Panc1 (cell line): ENCODE data around the gene AFP.

Experiments used
- POLR2AphosphoS5 ChIP-seq: IDR thresholded peaks from 2 replicates; pipeline ENCODE4 v1.6.1; 2012; ENCODE audit warnings: mild to moderate bottlenecking, low read depth, low read length, moderate library complexity
- TF ChIP-seq, protein P1 (sequence below): fragments of 450-650 bp; IDR thresholded peaks from 2 replicates; pipeline ENCODE4 v1.5.1; 2017; ENCODE audit warnings: mild to moderate bottlenecking

DNA sequence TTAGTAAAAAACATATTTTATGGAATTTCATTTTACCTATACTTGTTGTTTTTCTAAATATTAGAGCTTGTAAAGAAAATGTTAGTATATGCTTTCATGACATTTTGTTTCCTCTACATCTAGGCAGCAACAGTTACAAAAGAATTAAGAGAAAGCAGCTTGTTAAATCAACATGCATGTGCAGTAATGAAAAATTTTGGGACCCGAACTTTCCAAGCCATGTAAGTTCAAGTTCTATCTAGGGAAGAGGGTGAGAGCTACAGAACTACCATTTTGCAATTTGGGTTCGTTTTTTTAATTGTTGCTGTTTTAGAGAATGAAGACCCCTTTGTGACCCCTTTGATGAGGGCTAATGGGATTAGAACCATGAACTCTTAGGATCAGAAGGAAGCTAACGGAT, 7.2 kb downstream of the AFP start:
- TF ChIP-seq, protein P1, sequence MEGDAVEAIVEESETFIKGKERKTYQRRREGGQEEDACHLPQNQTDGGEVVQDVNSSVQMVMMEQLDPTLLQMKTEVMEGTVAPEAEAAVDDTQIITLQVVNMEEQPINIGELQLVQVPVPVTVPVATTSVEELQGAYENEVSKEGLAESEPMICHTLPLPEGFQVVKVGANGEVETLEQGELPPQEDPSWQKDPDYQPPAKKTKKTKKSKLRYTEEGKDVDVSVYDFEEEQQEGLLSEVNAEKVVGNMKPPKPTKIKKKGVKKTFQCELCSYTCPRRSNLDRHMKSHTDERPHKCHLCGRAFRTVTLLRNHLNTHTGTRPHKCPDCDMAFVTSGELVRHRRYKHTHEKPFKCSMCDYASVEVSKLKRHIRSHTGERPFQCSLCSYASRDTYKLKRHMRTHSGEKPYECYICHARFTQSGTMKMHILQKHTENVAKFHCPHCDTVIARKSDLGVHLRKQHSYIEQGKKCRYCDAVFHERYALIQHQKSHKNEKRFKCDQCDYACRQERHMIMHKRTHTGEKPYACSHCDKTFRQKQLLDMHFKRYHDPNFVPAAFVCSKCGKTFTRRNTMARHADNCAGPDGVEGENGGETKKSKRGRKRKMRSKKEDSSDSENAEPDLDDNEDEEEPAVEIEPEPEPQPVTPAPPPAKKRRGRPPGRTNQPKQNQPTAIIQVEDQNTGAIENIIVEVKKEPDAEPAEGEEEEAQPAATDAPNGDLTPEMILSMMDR = no peak
- TF ChIP-seq POLR2AphosphoS5 = no peak
